DMS153 treated with DMSO at 0.1 percent for 48 hours (cell line): ENCODE measurements around the gene NLRC5.
"Not testable (repeated sequence)": the region's sequence is repeated elsewhere in the genome, so short reads cannot be mapped to it uniquely, and the experiment has no call there.

Experiments used
- DNase-seq: peaks from one replicate; lab custom pipeline; 2025; ENCODE audit not compliant: unreplicated experiment; lab: John Stamatoyannopoulos, UW

The NLRC5 gene

DNA sequence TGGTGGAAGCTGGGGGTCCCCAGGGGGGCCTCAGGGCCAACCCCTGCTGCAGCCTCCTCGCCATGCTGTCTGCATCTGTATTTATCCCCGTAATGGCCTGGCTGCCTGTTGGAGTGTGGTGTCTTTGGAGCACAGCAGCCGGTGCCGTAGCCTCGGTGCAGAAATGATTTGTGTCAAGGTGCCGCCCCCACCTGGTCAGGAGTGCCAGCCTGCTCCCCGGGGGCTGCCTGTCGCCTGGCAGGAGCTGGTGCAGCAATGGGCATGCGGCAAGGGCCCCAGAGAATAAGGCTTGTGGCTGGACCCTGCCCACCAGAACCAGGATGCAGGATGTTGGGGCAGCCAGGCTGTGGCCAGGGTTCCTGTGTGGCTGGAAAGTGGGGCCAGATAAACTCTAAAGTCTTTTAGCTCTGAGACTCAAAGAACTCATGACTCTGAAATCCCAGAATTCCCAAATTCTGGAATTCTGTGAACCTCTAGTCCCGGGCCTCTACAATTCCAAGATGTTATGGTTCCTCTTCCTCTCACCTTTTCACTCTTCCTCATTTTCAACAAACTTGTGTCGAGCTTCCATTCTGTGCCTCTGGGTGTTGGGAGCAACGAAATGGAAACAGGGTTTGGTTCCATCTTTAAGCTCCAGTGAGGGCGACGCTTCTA is 109.0 kb downstream of the NLRC5 start:
- DNase-seq: no peak

DNA sequence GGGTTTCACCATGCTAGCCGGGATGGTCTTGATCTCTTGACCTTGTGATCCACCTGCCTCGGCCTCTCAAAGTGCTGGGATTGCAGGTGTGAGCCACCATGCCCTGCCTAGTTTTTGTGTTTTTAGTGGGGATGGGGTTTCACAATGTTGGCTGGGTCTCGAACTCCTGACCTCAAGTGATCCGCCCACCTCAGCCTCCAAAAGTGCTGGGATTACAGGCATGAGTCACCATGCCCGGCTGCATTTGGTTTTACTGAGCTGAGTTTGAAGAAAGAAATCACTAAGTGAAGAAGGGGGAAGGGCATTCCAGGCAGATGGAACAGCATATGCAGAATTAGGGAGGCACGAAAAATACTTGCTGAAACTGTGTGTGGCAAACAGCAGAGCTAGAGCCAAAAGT is 110.6 kb downstream of the NLRC5 start:
- not testable (repeated sequence) for DNase-seq

GRCh38 chr16:57100445-57100844 is 111.1 kb downstream of the NLRC5 start:
- no peak for DNase-seq

DNA sequence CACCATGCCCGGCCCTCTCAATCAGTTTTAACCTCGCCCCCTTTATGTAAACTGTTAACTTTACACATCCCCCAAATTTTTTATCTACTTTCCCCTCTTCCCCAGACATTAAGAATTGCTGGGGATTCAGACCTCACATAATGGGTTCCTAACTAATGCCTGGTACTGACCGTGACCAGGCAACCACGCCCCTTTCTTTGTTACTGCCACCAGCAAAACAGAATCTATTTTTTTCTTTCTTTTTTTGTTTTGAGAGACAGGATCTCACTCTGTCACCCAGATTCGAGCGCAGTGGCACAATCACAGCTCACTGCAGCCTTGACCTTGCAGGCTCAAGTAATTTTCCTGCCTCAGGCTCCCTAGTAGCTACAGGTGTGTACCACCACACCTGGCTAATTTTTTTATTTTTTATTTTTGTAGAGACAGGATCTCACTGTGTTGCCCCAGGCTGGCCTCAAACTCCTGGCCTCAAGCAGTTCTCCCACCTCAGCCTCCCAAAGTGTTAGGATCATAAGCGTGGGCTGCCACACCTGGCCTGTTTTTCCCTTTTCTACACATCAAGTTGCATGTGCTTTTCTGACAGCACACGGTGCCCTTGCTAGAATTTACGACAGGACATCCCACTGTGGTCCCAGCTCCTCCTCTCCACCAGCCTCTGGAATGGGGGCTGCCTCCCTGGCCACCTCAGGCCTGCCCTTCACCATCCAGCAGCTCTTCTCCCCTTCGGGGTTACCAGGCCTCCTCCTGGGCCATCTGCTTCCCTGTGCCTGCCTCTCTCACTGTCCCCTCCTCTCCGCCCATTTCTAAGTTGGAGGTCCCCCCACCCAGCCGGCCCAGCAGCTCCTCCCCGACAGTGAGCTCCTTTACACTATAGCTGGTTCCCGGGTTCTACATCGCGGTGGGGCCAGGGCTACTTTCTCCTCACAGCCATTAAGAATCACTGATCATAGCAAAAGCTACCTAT is 113.8 kb downstream of the NLRC5 start:
- no peak for DNase-seq

GRCh38 chr16:57104706-57105105 is 115.3 kb downstream of the NLRC5 start:
- no peak for DNase-seq

GRCh38 chr16:57105184-57105583 is 115.8 kb downstream of the NLRC5 start:
- DNase-seq: no peak

GRCh38 chr16:57106767-57107166 is 117.4 kb downstream of the NLRC5 start:
- no peak for DNase-seq

- no peak for DNase-seq
Observed at GRCh38 chr16:57107321-57107922, 118.1 kb downstream of the NLRC5 start.

DNA sequence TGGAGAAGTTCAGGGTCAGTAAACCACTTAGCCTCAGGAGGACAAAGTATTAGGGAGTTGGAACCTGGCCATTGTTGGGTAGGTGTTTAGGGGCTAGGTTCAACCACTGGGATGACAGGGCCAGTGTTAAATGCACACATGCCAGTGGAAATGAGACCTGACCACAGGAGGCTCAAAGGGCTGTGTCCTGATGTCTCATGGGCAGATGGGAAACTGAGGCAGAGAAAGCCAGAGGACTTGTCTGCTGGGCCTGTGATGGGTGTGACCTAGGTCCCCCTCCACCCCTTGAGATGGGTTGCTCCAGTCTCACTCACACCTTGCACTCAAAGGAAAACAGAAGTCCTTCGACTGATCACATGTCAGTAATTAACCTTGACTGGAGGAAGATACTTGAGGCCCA is 119.1 kb downstream of the NLRC5 start:
- no peak for DNase-seq

DNA sequence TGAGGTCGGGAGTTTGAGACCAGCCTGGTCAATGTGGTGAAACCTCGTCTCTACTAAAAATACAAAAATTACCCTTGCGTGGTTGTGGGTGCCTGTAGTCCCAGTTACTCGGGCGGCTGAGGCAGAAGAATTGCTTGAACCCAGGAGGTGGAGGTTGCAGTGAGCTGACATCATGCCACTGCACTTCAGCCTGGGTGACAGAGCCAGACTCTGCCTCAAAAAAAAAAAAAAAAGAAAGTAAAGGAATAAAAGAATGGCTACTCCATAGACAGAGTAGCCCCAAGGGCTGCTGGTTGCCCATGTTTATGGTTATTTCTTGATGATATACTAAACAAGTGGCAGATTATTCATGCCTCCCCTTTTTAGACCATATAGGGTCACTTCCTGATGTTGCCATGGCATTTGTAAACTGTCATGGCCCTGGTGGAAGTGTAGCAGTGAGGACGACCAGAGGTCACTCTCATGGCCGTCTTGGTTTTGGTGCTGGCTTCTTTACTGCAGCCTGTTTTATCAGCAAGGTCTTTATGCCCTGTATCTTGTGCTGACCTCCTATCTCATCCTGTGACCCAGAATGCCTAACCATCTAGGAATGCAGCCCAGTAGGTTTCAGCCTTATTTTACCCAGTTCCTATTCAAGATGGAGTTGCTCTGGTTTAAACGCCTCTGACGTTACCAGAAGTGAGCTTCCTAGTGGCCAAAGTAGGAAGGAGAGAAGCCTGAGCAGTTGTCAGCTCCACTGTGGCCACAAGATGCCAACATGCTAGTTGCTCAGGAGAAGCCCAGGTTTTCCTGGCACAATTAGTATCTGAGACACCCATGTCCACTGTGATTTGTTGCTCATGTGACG is 120.1 kb downstream of the NLRC5 start:
- not testable (repeated sequence) for DNase-seq

DNA sequence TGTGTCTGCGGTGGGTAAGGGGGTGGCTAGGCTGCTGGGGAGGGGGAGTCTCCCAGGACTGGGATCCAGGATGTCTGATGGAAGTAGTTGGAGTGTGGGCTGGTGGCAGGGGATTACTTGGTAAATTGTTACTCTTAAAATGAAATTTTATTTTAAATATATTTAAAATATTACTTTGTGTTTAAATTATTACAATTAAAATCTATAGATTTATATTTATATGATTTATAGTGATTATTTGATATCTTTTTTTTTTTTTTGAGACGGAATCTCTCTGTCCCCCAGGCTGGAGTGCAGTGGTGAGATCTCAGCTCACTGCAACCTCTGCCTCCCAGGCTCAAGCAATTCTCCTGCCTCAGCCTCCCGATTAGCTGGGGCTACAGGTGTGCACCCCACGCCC is 121.6 kb downstream of the NLRC5 start:
- no peak for DNase-seq

DNA sequence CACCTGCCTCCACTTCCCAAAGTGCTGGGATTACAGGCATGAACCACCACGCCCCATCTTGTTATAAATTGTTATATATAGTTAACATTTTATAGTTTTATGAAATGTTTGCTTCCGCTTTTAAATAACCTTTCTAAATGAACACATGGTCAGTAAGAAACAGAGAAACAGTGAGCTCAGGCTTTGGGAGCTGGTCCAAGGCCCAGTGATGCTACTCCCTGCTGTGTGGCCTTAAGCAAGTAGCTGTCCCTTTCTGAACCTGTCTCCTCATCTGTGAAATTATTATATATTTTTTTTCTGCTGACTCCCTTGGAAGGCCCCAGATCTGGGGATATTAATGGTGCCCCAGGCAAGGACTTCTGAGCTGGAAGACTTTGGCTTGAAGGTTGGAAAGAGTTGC is 122.1 kb downstream of the NLRC5 start:
- DNase-seq: no peak

GRCh38 chr16:57112403-57113041 is 123.2 kb downstream of the NLRC5 start:
- no peak for DNase-seq

- no peak for DNase-seq
Observed at GRCh38 chr16:57113042-57113453, 123.7 kb downstream of the NLRC5 start.

DNA sequence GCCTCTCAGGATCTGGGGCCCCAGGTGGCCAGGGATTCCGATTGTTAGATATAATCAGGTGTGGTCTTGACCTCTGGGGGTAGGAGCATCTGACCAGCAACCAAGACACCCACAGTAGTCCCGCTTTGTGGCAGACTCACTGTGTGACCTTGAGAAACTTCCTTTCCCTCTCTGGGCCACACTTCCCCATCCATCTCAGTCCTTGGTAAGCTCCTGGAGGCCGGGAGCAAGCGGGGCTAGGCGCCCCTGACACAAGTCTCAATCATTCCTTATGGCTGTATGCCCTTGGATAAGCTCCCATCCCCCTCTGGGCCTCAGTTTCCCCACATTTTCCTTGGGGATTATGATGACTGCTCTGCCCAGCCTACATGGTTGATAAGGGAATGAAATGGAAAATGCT is 124.3 kb downstream of the NLRC5 start:
- no peak for DNase-seq

DNA sequence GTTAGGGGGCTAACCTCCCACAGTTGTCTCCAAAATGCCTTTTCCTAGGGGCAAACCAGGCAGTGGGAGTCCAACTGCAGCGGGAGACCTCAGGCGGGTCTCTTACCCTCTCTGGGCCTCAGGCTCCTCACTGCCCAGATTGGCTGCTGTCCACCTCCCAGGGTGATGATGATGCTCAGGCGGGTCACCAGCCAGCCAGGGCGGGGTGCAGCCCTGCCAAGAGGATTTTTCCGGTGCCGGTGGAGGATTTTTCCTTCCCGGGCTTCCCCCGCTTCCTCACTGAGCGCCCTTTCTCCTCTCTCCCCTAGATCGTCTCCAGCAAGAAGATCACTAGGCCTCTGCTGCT is 125.8 kb downstream of the NLRC5 start:
- DNase-seq: no peak

- DNase-seq: no peak
Observed at GRCh38 chr16:57115514-57116182, 126.3 kb downstream of the NLRC5 start.

DNA sequence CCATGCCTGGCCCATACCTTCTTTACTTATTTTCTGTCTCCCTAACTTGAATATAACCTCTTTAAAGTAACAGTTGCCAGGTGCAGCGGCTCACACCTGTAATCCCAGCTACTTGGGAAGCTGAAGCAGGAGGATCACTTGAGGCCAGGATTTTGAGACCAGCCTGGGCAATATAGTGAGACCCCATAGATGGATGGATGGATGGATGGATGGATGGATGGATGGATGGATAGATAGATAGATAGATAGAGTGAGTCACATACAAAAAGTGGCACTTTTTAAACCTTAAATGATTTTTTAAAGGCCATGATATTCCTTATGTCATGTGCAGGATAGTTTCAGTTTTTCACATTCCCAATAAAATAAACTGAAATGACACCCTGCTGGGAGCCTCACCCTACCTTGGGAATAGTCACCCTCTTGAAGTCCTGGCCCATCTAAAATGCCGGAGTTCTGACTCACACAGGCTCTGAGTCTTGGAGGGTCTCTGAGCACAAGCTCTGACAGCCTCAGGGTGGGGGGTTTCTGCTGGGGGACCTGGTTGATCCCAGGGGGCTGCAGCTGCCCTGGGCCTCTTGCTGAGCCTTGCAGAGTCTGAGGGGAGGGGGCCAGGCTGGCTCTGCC is 129.2 kb downstream of the NLRC5 start:
- no peak for DNase-seq

- DNase-seq: no peak
Observed at GRCh38 chr16:57123216-57123973, 134.0 kb downstream of the NLRC5 start.
